OCI-LY7 (cell line): ENCODE results near the gene SCARF2. TPM values are rescaled to one million over a fixed set of nuclear protein-coding genes. Genes with fewer than 3 reads are reported as not detected.

Experiments used
- BruUV-seq: library from RNA; stranded (reverse); fragments of 400-500 nt; replicated peaks from 2 replicates; lab custom pipeline; 2021; lab: Mats Ljungman, UMichigan
- CTCF ChIA-PET: fragments of 300-600 bp; sonication (Branson Sonifier 250); formaldehyde crosslinking; loops from one replicate; lab custom pipeline; 2022; ENCODE audit warnings: antibody characterized with exemption; ENCODE audit not compliant: unreplicated experiment; lab: Charles Lee
- POLR2A ChIA-PET: fragments of 300-600 bp; sonication (Branson Sonifier 250); formaldehyde crosslinking; loops from one replicate; lab custom pipeline; 2022; ENCODE audit warnings: antibody characterized with exemption; lab: Charles Lee
- DNase-seq: peaks from one replicate; pipeline ENCODE4 v3.0.0-alpha.2; 2015; ENCODE audit warnings: low spot score
- H2AFZ ChIP-seq: fragments of 200-600 bp; sonication (generic), shearing (Covaris generic); 2 replicates; pipeline ENCODE4 v1.6.1; 2014; ENCODE audit warnings: mild to moderate bottlenecking, antibody characterized with exemption, low read length, moderate library complexity
- H3K27ac ChIP-seq: fragments of 200-600 bp; sonication (generic); 2 replicates; pipeline ENCODE4 v1.5.1; 2014; ENCODE audit warnings: mixed run types, low read depth, mild to moderate bottlenecking, moderate library complexity, low read length, inconsistent platforms; ENCODE audit not compliant: poor library complexity, severe bottlenecking
- H3K36me3 ChIP-seq: fragments of 200-600 bp; sonication (generic); 2 replicates; pipeline ENCODE4 v1.6.1; 2014; ENCODE audit warnings: mild to moderate bottlenecking, antibody characterized with exemption, low read length, moderate library complexity, mixed read lengths; ENCODE audit not compliant: insufficient read depth
- H3K4me1 ChIP-seq: fragments of 200-600 bp; sonication (generic); 2 replicates; pipeline ENCODE4 v1.5.1; 2014; ENCODE audit warnings: mild to moderate bottlenecking, low read length; ENCODE audit not compliant: insufficient read depth, poor library complexity, severe bottlenecking
- H3K4me2 ChIP-seq: fragments of 200-600 bp; sonication (generic); 2 replicates; pipeline ENCODE4 v1.6.1; 2014; ENCODE audit warnings: mild to moderate bottlenecking, low read length
- H3K4me3 ChIP-seq: fragments of 200-600 bp; sonication (generic); 2 replicates; pipeline ENCODE4 v1.5.1; 2014; ENCODE audit warnings: mild to moderate bottlenecking, low read depth, low read length; ENCODE audit not compliant: poor library complexity, severe bottlenecking
- H3K79me2 ChIP-seq: fragments of 200-600 bp; sonication (generic); 2 replicates; pipeline ENCODE4 v1.6.1; 2016; ENCODE audit warnings: low read depth, mild to moderate bottlenecking, low read length, moderate library complexity, mixed read lengths; ENCODE audit not compliant: insufficient read depth
- H3K9me2 ChIP-seq: fragments of 200-600 bp; sonication (generic); 2 replicates; pipeline ENCODE4 v1.6.1; 2016; ENCODE audit warnings: mild to moderate bottlenecking, low read length, mixed read lengths; ENCODE audit not compliant: insufficient read depth
- H3K9me3 ChIP-seq: fragments of 200-600 bp; sonication (generic); 2 replicates; pipeline ENCODE4 v1.6.1; 2014; ENCODE audit warnings: mild to moderate bottlenecking, mixed run types, low read length, mixed read lengths
- H4K20me1 ChIP-seq: fragments of 200-600 bp; sonication (generic); 2 replicates; pipeline ENCODE4 v1.6.1; 2014; ENCODE audit warnings: mild to moderate bottlenecking, antibody characterized with exemption, low read length, moderate library complexity, mixed read lengths; ENCODE audit not compliant: insufficient read depth
- CTCF ChIP-seq: fragments of 200-600 bp; sonication (generic); conservative IDR thresholded peaks from 2 replicates; pipeline ENCODE4 v1.5.1; 2014; ENCODE audit warnings: mild to moderate bottlenecking, antibody characterized with exemption, low read length, moderate library complexity, mixed read lengths
- EZH2phosphoT487 ChIP-seq: fragments of 200-600 bp; sonication (generic); IDR thresholded peaks from 2 replicates; pipeline ENCODE4 v1.6.1; 2018; ENCODE audit warnings: low read depth, borderline replicate concordance, mild to moderate bottlenecking, mixed run types, antibody characterized with exemption, low read length, moderate library complexity, mixed read lengths
- intact Hi-C: fragments of 100-400 bp; cut with micrococcal nuclease; formaldehyde crosslinking; loops from one replicate; pipeline ENCODE4 v1.10.0; 2022; ENCODE audit not compliant: unreplicated experiment
- total RNA-seq, 2 experiments: library from RNA; depleted of rRNA in 1 of 2; stranded (reverse); fragments of >200 nt in 1 of 2; shearing (Covaris generic) in 1 of 2; gene quantifications; 2 replicates each; pipeline ENCODE4 v1.2.3, GENCODE V29; 2014 to 2022

The SCARF2 gene
- total RNA-seq, 2 experiments from 2014 or later, result 1.0 to 2.2 TPM

- BruUV-seq, result no TSS peak
- Histone ChIP-seq H3K27ac (no peak overlapping the region), H3K36me3 (no peaks in the 10 kb centered on the region), H2AFZ (no peak overlapping the region), H4K20me1 (no peaks in the 10 kb centered on the region), H3K9me2 (no peaks in the 10 kb centered on the region), H3K4me1 (no peaks in the 10 kb centered on the region), H3K9me3 (no peaks in the 10 kb centered on the region), H3K4me3 (no peak overlapping the region), H3K79me2 (no peaks in the 10 kb centered on the region), H3K4me2 (no peak overlapping the region)
- ChIA-PET CTCF (no interaction called here), POLR2A (no interaction called here)
- TF ChIP-seq CTCF, result no peak
- no peak for TF ChIP-seq EZH2phosphoT487
- no peak for DNase-seq
- intact Hi-C loops, result no loop called here
Measured at GRCh38 chr22:20400606-20401375, 36.8 kb downstream of the SCARF2 start.

DNA sequence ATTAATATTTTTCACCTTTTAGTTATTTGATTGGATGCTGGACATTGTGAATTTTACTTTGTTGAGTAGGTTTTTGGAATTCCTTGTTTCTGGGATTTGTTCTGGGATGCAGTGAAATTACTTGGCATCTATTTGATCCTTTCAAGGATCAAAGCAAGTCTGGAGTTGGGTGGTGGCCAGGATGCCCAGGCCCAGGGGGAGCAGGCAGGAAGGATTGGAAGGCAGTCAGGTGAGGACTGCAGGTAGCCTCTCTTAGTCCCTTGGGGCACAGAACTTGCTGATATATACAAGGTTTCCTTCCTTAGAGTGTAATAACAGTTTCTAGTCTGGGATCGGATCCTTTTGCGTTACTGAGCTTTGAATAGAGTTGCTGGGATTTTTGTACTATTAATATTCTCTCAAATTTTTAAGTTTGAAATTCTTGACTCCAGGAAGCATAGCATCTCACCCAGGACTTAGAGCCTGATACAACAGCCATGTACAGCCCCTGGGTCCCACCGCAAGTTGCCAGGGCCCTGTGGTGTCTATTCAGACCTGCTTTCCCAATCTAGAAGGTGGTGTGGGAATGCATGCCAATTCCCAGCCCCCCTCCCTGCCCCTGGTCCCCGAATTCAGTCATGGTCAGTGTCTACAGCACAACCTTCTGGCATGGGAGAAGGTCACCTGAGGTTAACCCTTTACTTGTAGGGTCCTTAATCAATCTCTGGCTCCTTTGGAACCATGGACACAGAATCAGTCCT, 37.6 kb downstream of the SCARF2 start:
- no peaks in the 10 kb centered on the region for H3K79me2 ChIP-seq
- H2AFZ ChIP-seq, result no peak overlapping the region
- no peaks in the 10 kb centered on the region for H3K36me3 ChIP-seq
- H3K9me2 ChIP-seq, result no peaks in the 10 kb centered on the region
- TF ChIP-seq CTCF, result no peak
- no peak for TF ChIP-seq EZH2phosphoT487
- BruUV-seq, result no TSS peak
- H3K4me1 ChIP-seq, result no peaks in the 10 kb centered on the region
- H4K20me1 ChIP-seq, result no peaks in the 10 kb centered on the region
- intact Hi-C loops, result no loop called here
- no peak overlapping the region for H3K4me2 ChIP-seq
- CTCF ChIA-PET, result no interaction called here
- POLR2A ChIA-PET, result no interaction called here
- no peak overlapping the region for H3K27ac ChIP-seq
- no peak overlapping the region for H3K4me3 ChIP-seq
- no peaks in the 10 kb centered on the region for H3K9me3 ChIP-seq
- DNase-seq, result no peak

DNA sequence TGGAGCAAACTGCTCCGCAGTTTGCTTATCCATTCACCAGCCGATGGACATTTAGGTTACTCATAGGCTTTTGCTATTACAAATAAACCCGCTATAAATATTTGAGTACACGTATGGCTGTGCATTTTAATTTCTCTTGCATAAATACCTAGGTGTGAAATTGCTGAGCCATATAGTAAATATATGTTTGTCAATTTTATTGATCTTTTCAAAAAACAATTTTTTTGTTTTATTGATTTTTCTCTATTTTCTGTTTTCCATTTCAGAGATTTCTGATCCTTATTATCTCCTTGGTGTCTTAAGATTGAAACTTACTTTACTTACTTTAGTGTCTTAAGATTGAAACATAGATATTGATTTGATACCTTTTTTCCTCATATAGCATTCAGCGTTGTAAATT, 39.2 kb downstream of the SCARF2 start:
- BruUV-seq, result no TSS peak
- POLR2A ChIA-PET, result no interaction called here
- no peaks in the 10 kb centered on the region for H3K79me2 ChIP-seq
- H3K36me3 ChIP-seq, result no peaks in the 10 kb centered on the region
- no peak overlapping the region for H3K27ac ChIP-seq
- intact Hi-C loops, result no loop called here
- CTCF ChIA-PET, result no interaction called here
- H3K4me3 ChIP-seq, result no peak overlapping the region
- no peaks in the 10 kb centered on the region for H3K9me3 ChIP-seq
- TF ChIP-seq EZH2phosphoT487 (no peak), CTCF (no peak)
- H3K4me2 ChIP-seq, result no peak overlapping the region
- H3K4me1 ChIP-seq, result no peaks in the 10 kb centered on the region
- H3K9me2 ChIP-seq, result no peaks in the 10 kb centered on the region
- no peaks in the 10 kb centered on the region for H4K20me1 ChIP-seq
- no peak overlapping the region for H2AFZ ChIP-seq
- no peak for DNase-seq
